ENCODE results near the gene COL25A1. TPM values are rescaled to one million over a fixed set of nuclear protein-coding genes. Genes with fewer than 3 reads are reported as not detected.
A peak's percentile ranks its signal among the peaks of the same experiment; 100 is the strongest.
"Not testable (repeated sequence)": the region's sequence is repeated elsewhere in the genome, so short reads cannot be mapped to it uniquely, and the experiment has no call there.

The COL25A1 gene
- total and polyA plus RNA-seq, 2 experiments from 2014 or later = 0.25 TPM; not detected in 1

GRCh38 chr4:109078724-109079123 is 223.7 kb downstream of the COL25A1 start:
- no peaks in the 10 kb centered on the region for H3K9me3 ChIP-seq (ENCODE audit: low read depth)
- no peak overlapping the region for H2AFZ ChIP-seq
- peak overlapping the region; percentile 72 for H3K4me2 ChIP-seq (ENCODE audit: unreplicated experiment)
- H3K9me2 ChIP-seq (ENCODE audit: insufficient read depth) = no peaks in the 10 kb centered on the region
- peaks cover 18% of the 10 kb centered on the region for H3K4me1 ChIP-seq (ENCODE audit: insufficient read depth)
- H4K20me1 ChIP-seq (ENCODE audit: insufficient read depth) = no peaks in the 10 kb centered on the region
- in situ Hi-C loops (cut with MboI) = no loop called here
- peaks cover 23% of the 10 kb centered on the region for H3F3A ChIP-seq (ENCODE audit: insufficient read depth)
- peak; percentile 63 for DNase-seq
- no peaks in the 10 kb centered on the region for H3K36me3 ChIP-seq (ENCODE audit: low read depth)
- H3K27me3 ChIP-seq (replicated peaks; ENCODE audit: insufficient read depth) = no peaks in the 10 kb centered on the region
- TF ChIP-seq EZH2phosphoT487 (IDR thresholded peaks at IDR 0.05; ENCODE audit: insufficient read depth, low read depth) = no peak
- TF ChIP-seq EZH2 (IDR thresholded peaks at IDR 0.05; ENCODE audit: insufficient read depth, poor library complexity, severe bottlenecking) = no peak
- peak overlapping the region; percentile 40 for H3K27ac ChIP-seq
- WGBS, 2 experiments (ENCODE audit: low coverage in 1 of 2, low lambda C conversion rate in 2 of 2, missing lambda C conversion rate in 2 of 2) = 10 to 17% methylated on average over 1 of the region's 1 CpG
- peak overlapping the region; percentile 14; the same call in 1 of the 2 replicates for H3K4me3 ChIP-seq
- H3K9ac ChIP-seq = no peak overlapping the region
- H3K79me2 ChIP-seq (ENCODE audit: insufficient read depth) = no peaks in the 10 kb centered on the region

GRCh38 chr4:109077505-109077904 is 225.0 kb downstream of the COL25A1 start:
- Histone ChIP-seq H3K27ac (no peak overlapping the region), H3K4me3 (no peak overlapping the region)

GRCh38 chr4:109076709-109077108 is 225.7 kb downstream of the COL25A1 start:
- H3K4me2 ChIP-seq (ENCODE audit: unreplicated experiment); H3K36me3 ChIP-seq (ENCODE audit: low read depth); H2AFZ ChIP-seq; H3K9me2 ChIP-seq (ENCODE audit: insufficient read depth); H3K27me3 ChIP-seq (replicated peaks; ENCODE audit: insufficient read depth); H3K4me3 ChIP-seq; H3K79me2 ChIP-seq (ENCODE audit: insufficient read depth); H3K27ac ChIP-seq; H4K20me1 ChIP-seq (ENCODE audit: insufficient read depth); H3K9me3 ChIP-seq (ENCODE audit: low read depth); H3K9ac ChIP-seq; in situ Hi-C loops (cut with MboI); DNase-seq: not testable (repeated sequence)
- WGBS, 2 experiments (ENCODE audit: low coverage in 1 of 2, low lambda C conversion rate in 2 of 2, missing lambda C conversion rate in 2 of 2) = 95 to 100% methylated on average over 4 of the region's 4 CpGs
- peaks cover 29% of the 10 kb centered on the region for H3K4me1 ChIP-seq (ENCODE audit: insufficient read depth)
- peaks cover 33% of the 10 kb centered on the region for H3F3A ChIP-seq (ENCODE audit: insufficient read depth)

More at GRCh38 chr4:109077505-109077904, 225.0 kb downstream of the COL25A1 start:
- Histone ChIP-seq H4K20me1 (ENCODE audit: insufficient read depth) (no peaks in the 10 kb centered on the region), H3K4me2 (ENCODE audit: unreplicated experiment) (no peak overlapping the region), H3K9me2 (ENCODE audit: insufficient read depth) (no peaks in the 10 kb centered on the region), H3K9ac (no peak overlapping the region), H3F3A (ENCODE audit: insufficient read depth) (peaks cover 29% of the 10 kb centered on the region), H3K27me3 (replicated peaks; ENCODE audit: insufficient read depth) (no peaks in the 10 kb centered on the region), H3K36me3 (ENCODE audit: low read depth) (no peaks in the 10 kb centered on the region), H2AFZ (no peak overlapping the region), H3K79me2 (ENCODE audit: insufficient read depth) (no peaks in the 10 kb centered on the region), H3K4me1 (ENCODE audit: insufficient read depth) (peaks cover 25% of the 10 kb centered on the region), H3K9me3 (ENCODE audit: low read depth) (no peaks in the 10 kb centered on the region)
- TF ChIP-seq EZH2phosphoT487 (IDR thresholded peaks at IDR 0.05; ENCODE audit: insufficient read depth, low read depth) (no peak), EZH2 (IDR thresholded peaks at IDR 0.05; ENCODE audit: insufficient read depth, poor library complexity, severe bottlenecking) (no peak)
- WGBS, 2 experiments (ENCODE audit: low coverage in 1 of 2, low lambda C conversion rate in 2 of 2, missing lambda C conversion rate in 2 of 2) = 81 to 86% methylated on average over 3 of the region's 3 CpGs
- in situ Hi-C loops (cut with MboI) = no loop called here
- no peak for DNase-seq

- H4K20me1 ChIP-seq (ENCODE audit: insufficient read depth) = no peaks in the 10 kb centered on the region
- H2AFZ ChIP-seq = no peak overlapping the region
- H3K9me2 ChIP-seq (ENCODE audit: insufficient read depth) = no peaks in the 10 kb centered on the region
- H3K36me3 ChIP-seq (ENCODE audit: low read depth) = no peaks in the 10 kb centered on the region
- no peak for DNase-seq
- no peak overlapping the region for H3K4me3 ChIP-seq
- no peak overlapping the region for H3K9ac ChIP-seq
- 84 to 85% methylated on average over 3 of the region's 3 CpGs for WGBS, 2 experiments (ENCODE audit: low coverage in 1 of 2, low lambda C conversion rate in 2 of 2, missing lambda C conversion rate in 2 of 2)
- no peaks in the 10 kb centered on the region for H3K9me3 ChIP-seq (ENCODE audit: low read depth)
- no peak overlapping the region for H3K27ac ChIP-seq
- H3K79me2 ChIP-seq (ENCODE audit: insufficient read depth) = no peaks in the 10 kb centered on the region
- peaks cover 29% of the 10 kb centered on the region for H3K4me1 ChIP-seq (ENCODE audit: insufficient read depth)
- H3K4me2 ChIP-seq (ENCODE audit: unreplicated experiment) = no peak overlapping the region
- H3K27me3 ChIP-seq (replicated peaks; ENCODE audit: insufficient read depth) = no peaks in the 10 kb centered on the region
- H3F3A ChIP-seq (ENCODE audit: insufficient read depth) = peaks cover 33% of the 10 kb centered on the region
- TF ChIP-seq EZH2 (IDR thresholded peaks at IDR 0.05; ENCODE audit: insufficient read depth, poor library complexity, severe bottlenecking) (no peak), EZH2phosphoT487 (IDR thresholded peaks at IDR 0.05; ENCODE audit: insufficient read depth, low read depth) (no peak)
- in situ Hi-C loops (cut with MboI) = no loop called here
Observed at GRCh38 chr4:109075621-109076020, 226.8 kb downstream of the COL25A1 start.

- H3K4me3 ChIP-seq = no peak overlapping the region
- peaks cover 17% of the 10 kb centered on the region for H3F3A ChIP-seq (ENCODE audit: insufficient read depth)
- 2 to 3% methylated on average over 2 of the region's 2 CpGs for WGBS, 2 experiments (ENCODE audit: low coverage in 1 of 2, low lambda C conversion rate in 2 of 2, missing lambda C conversion rate in 2 of 2)
- no peaks in the 10 kb centered on the region for H3K79me2 ChIP-seq (ENCODE audit: insufficient read depth)
- TF ChIP-seq EZH2 (IDR thresholded peaks at IDR 0.05; ENCODE audit: insufficient read depth, poor library complexity, severe bottlenecking) (no peak), EZH2phosphoT487 (IDR thresholded peaks at IDR 0.05; ENCODE audit: insufficient read depth, low read depth) (0 out of 2 replicates have a peak, but pooled peaks have one; percentile 50)
- H3K4me2 ChIP-seq (ENCODE audit: unreplicated experiment) = peak overlapping the region; percentile 14
- DNase-seq = peak; percentile 80
- no peaks in the 10 kb centered on the region for H3K9me3 ChIP-seq (ENCODE audit: low read depth)
- no peaks in the 10 kb centered on the region for H4K20me1 ChIP-seq (ENCODE audit: insufficient read depth)
- H3K27ac ChIP-seq = peak overlapping the region; percentile 14; the same call in 1 of the 2 replicates
- H3K9ac ChIP-seq = no peak overlapping the region
- H3K9me2 ChIP-seq (ENCODE audit: insufficient read depth) = no peaks in the 10 kb centered on the region
- no peaks in the 10 kb centered on the region for H3K36me3 ChIP-seq (ENCODE audit: low read depth)
- no peak overlapping the region for H2AFZ ChIP-seq
- H3K4me1 ChIP-seq (ENCODE audit: insufficient read depth) = peaks cover 13% of the 10 kb centered on the region
- in situ Hi-C loops (cut with MboI) = no loop called here
- no peaks in the 10 kb centered on the region for H3K27me3 ChIP-seq (replicated peaks; ENCODE audit: insufficient read depth)
Observed at GRCh38 chr4:109072595-109072994, 229.9 kb downstream of the COL25A1 start.

GRCh38 chr4:109070677-109071076 is 231.8 kb downstream of the COL25A1 start:
- H3K4me3 ChIP-seq; H2AFZ ChIP-seq; H3K27me3 ChIP-seq (replicated peaks; ENCODE audit: insufficient read depth); H3K4me2 ChIP-seq (ENCODE audit: unreplicated experiment); H4K20me1 ChIP-seq (ENCODE audit: insufficient read depth); in situ Hi-C loops (cut with MboI); H3K9me2 ChIP-seq (ENCODE audit: insufficient read depth); DNase-seq; H3K27ac ChIP-seq; H3K36me3 ChIP-seq (ENCODE audit: low read depth); H3K9ac ChIP-seq; H3K79me2 ChIP-seq (ENCODE audit: insufficient read depth); H3K9me3 ChIP-seq (ENCODE audit: low read depth): not testable (repeated sequence)
- 86 to 89% methylated on average over 7 of the region's 7 CpGs for WGBS, 2 experiments (ENCODE audit: low coverage in 1 of 2, low lambda C conversion rate in 2 of 2, missing lambda C conversion rate in 2 of 2)
- Histone ChIP-seq H3K4me1 (ENCODE audit: insufficient read depth) (peaks cover 18% of the 10 kb centered on the region), H3F3A (ENCODE audit: insufficient read depth) (peaks cover 22% of the 10 kb centered on the region; the same call in 1 of the 2 replicates)
